ENCODE data around the gene IL24.
"Not testable (repeated sequence)": the region's sequence is repeated elsewhere in the genome, so short reads cannot be mapped to it uniquely, and the experiment has no call there.

IL24 gene

DNA sequence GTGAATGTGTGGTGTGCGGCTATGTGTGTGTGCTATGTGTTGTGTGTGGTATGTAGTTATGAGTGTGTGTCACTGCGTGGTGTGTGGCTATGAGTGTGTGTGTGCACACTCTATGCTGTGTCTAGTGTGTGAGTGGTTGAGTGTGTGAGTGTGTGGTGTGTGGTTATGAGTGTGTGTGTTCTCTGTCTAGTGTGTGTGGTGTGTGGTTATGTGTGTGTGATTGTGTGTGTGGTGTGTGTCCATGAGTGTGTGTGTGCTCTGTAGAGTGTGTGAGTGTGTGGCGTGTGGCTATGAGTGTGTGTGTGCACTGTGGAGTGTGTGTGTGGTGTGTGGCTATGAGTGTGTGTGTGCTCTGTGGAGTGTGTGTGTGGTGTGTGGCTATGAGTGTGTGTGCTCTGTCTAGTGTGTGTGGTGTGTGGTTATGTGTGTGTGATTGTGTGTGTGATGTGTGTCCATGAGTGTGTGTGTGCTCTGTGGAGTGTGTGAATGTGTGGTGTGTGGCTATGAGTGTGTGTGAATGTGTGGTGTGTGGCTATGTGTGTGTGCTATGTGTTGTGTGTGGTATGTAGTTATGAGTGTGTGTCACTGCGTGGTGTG, 26.8 kb downstream of the IL24 start:
- peak; percentile 0 for ATAC-seq

DNA sequence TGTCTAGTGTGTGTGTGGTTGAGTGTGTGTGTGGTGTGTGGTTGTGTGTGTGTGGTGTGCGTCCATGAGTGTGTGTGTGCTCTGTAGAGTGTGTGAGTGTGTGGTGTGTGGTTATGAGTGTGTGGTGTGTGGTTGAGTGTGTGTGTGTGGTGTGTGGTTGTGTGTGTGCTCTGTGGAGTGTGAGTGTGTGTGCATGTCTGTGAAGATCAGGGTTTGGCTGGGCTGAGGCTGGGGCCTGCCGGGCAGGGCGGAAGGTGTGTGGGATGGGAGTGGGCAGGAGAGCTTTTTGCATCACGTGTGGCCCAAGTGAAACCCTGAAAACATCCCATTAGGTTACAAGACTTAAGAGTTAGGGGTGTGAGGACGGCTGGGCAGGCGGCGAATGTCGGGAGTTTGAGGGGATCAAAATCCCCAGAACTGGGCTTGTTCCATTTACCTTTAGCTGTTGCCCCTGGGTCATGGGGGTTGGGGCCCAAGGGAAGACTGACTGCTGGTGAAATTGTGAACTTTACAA, 27.4 kb downstream of the IL24 start:
- DNase-seq (ENCODE audit: low spot score in 2 of 2) (peak in 1 of 2 donors; percentile 68), ATAC-seq (peak; percentile 22)
- no peak overlapping the region for H3K27ac Mint-ChIP-seq

More for the DNA sequence above, 26.8 kb downstream of the IL24 start:
- not testable (repeated sequence) for DNase-seq (ENCODE audit: low spot score in 2 of 2); H3K27ac Mint-ChIP-seq; H3K9me3 Mint-ChIP-seq; H3K4me3 Mint-ChIP-seq; H3K36me3 Mint-ChIP-seq
- H3K4me1 Mint-ChIP-seq: peaks cover 31% of the 10 kb centered on the region

DNA sequence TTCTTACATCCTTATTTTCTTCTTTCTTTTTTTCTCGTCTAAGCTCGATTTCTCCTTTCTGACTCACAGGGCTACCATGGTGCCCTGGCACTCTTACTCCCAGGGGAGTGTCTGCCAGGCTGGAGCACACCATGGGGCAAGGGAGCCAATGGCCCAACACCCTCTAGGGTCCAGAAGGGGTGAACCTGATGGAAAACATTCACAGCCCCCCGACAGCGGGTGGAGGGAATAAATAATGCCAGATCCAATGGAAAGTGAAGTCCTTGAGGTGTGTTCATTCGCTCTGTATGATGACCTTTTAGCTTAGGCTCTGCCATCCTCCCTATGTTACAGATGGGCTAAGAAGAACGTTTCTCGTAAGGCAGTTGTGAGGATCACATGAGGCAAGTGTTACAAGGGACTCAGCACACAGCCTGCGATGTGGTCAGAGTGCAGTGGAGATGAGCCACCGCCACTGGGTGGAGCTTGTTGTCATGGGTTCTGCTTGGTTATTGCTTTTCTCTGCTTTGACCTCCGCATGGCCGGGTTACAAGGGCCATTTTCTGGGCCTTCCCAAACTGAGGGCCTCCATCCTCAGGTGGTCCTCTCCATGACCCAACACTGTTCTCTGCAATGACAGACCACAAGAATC, 28.0 kb downstream of the IL24 start:
- Mint-ChIP-seq H3K36me3 (peaks cover 12% of the 10 kb centered on the region), H3K27ac (no peak overlapping the region), H3K4me3 (no peak overlapping the region), H3K4me1 (peaks cover 33% of the 10 kb centered on the region), H3K9me3 (no peaks in the 10 kb centered on the region)
- peak; percentile 89 for ATAC-seq
- peak; percentile 49 to 81 for DNase-seq (ENCODE audit: low spot score in 2 of 2)

More for the DNA sequence above, 27.4 kb downstream of the IL24 start:
- peaks cover 8% of the 10 kb centered on the region for H3K36me3 Mint-ChIP-seq
- H3K4me3 Mint-ChIP-seq: no peak overlapping the region
- no peaks in the 10 kb centered on the region for H3K9me3 Mint-ChIP-seq
- H3K4me1 Mint-ChIP-seq: peaks cover 33% of the 10 kb centered on the region

DNA sequence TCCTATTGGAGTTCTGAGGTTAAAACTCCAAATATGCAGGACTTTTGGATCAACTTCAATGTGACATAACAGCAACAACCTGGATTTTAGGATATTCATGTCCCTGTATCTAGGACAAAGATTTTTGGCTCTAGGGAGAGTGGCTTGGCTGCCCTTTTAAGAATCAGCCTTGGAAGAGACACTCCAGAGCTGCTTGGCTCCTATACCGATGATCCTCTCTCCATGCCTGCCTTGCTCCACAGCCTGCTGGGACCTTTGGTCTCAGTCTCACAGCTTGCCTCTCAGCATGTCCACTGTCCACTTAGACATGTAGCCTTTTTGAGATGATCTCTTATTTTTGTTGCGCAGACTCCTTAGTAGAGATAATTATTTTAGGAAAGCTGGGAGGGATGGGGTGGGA, 29.0 kb downstream of the IL24 start:
- DNase-seq (ENCODE audit: low spot score in 2 of 2) (no peak), ATAC-seq (no peak)
- Mint-ChIP-seq H3K9me3 (no peaks in the 10 kb centered on the region), H3K27ac (no peak overlapping the region), H3K36me3 (peaks cover 11% of the 10 kb centered on the region), H3K4me3 (no peak overlapping the region), H3K4me1 (peaks cover 33% of the 10 kb centered on the region)

DNA sequence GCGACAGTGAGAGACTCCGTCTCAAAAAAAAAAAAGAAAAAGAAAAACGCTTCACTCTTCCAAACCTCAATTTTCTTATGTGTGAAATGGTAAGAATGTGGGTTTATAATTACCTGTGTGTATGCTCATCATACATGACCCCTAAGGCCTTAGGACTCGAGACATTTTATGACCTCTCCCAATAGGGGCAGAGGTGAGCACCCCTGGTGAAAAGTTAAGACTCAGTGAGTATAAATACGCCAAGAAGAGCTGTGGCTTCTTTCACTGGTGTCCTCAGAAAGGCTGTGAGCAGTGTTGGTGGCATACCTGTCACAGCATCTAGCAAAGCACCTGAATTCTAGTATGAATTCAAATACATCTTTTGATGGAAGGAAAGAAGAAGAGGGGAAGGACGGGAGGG, 32.3 kb downstream of the IL24 start:
- peak overlapping the region; percentile 98 for H3K27ac Mint-ChIP-seq
- DNase-seq (ENCODE audit: low spot score in 2 of 2) (no peak), ATAC-seq (no peak)
- peak overlapping the region; percentile 70 for H3K4me3 Mint-ChIP-seq
- H3K9me3 Mint-ChIP-seq: no peaks in the 10 kb centered on the region
- H3K36me3 Mint-ChIP-seq: peaks cover 11% of the 10 kb centered on the region
- peaks cover 53% of the 10 kb centered on the region for H3K4me1 Mint-ChIP-seq

DNA sequence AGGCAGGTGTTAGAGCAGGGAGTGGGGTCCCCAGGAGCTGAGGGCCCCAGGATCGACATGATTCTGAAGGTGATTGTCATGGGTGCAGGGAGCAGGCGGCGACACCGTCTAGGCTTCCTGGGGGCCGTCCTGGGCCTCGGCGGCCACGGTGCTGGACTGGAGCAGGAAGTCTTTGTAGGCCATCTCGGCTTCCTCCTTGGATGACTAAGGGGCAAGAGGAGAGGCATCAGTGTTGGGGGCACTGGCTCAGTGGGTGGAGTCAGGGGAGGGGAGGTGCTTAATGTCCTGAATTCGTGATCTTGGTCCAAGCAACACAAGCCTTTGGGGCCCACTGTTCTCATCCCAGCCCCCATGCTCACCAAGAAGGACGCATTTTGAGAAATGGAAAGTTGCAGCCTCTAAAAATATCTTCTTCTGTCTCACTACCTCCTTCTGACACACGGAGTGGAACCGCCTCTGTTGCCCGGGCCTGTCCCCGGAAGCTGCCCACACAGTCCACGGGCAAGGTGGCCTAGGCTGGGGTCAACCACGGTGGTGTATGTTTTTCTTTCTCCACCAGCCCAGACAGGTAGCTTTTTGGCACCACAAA, 33.1 kb downstream of the IL24 start:
- ATAC-seq (peak; percentile 86), DNase-seq (ENCODE audit: low spot score in 2 of 2) (peak; percentile 44 to 81)
- peak overlapping the region; percentile 70 for H3K4me3 Mint-ChIP-seq
- peaks cover 53% of the 10 kb centered on the region for H3K4me1 Mint-ChIP-seq
- no peaks in the 10 kb centered on the region for H3K9me3 Mint-ChIP-seq
- peak overlapping the region; percentile 98 for H3K27ac Mint-ChIP-seq
- H3K36me3 Mint-ChIP-seq: peaks cover 11% of the 10 kb centered on the region

DNA sequence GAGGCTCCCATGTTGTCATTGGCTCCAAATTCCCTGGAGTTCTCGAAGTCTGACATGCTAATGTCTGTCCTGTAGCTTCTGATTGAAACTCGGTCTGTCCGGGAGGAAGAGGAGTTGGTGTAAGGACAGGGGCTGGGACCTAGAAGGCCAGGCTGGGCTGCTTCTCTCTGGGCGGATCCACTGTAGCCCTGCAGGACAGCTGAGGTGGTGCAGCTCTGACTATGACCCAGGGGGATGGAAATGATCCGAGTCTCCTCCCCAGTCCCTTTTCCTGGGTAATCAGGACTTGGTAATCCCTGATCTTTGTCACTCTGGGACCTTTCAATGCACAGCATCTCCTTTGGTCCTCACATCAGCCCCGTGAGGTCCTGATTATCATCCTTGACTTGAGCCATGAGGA, 34.5 kb downstream of the IL24 start:
- peak overlapping the region; percentile 70 for H3K4me3 Mint-ChIP-seq
- no peaks in the 10 kb centered on the region for H3K9me3 Mint-ChIP-seq
- peaks cover 11% of the 10 kb centered on the region for H3K36me3 Mint-ChIP-seq
- peak overlapping the region; percentile 98 for H3K27ac Mint-ChIP-seq
- ATAC-seq (no peak), DNase-seq (ENCODE audit: low spot score in 2 of 2) (no peak)
- H3K4me1 Mint-ChIP-seq: peaks cover 53% of the 10 kb centered on the region

DNA sequence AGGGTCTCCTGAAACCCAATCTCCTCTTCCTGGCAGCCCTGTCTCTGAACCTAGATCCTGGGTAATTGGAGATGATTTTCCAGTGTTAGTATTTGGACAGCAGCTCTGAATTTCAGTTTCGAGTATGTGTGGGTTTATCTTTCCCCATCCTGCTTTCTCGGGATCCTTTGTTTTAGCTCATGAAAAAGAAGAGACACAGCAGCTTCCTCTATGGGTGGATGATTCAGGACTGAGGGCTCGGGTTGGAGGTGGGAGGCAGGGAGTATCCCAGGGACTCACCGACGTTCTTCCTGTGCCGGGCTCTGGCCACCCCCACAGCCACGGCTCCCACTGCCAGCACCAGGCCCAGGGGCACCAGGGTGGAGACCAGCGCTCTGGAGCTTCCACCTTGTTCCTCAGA, 34.9 kb downstream of the IL24 start:
- Mint-ChIP-seq H3K4me1 (peaks cover 53% of the 10 kb centered on the region), H3K4me3 (no peak overlapping the region), H3K36me3 (peaks cover 11% of the 10 kb centered on the region), H3K27ac (peak overlapping the region; percentile 98), H3K9me3 (no peaks in the 10 kb centered on the region)
- ATAC-seq (no peak), DNase-seq (ENCODE audit: low spot score in 2 of 2) (no peak)

DNA sequence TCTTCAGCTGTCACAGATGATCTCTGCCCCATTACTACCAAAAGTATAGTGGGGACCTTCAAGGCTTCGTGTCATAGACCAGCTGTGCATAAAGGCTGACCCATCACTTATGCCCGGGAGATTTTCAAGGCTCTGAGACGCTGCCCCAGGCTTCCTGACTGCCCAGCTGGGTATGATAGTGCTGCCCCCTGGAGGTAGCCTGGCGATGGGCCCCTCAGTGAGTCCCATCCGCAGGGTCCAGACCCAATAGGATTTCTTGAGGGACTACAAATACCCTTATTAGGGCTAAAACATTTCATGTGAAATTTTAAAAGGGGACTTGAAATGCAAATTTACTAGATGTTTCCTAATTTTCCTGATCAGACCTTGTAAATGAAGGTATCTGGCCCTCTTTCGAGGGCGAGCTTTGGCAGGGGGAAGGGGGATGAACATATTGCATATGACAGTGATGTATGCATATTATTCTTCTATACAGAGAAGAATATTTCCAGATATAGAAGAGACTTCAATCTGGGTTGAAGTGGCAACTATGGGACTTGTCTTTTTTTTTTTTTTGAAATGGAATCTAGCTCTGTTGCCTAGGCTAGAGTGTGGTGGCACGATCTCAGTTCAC, 36.2 kb downstream of the IL24 start:
- Mint-ChIP-seq H3K4me3 (no peak overlapping the region), H3K4me1 (peaks cover 43% of the 10 kb centered on the region), H3K9me3 (no peaks in the 10 kb centered on the region), H3K36me3 (peaks cover 11% of the 10 kb centered on the region), H3K27ac (peak overlapping the region; percentile 98)
- ATAC-seq: peak; percentile 52
- peak; percentile 66 to 82 for DNase-seq (ENCODE audit: low spot score in 2 of 2)

DNA sequence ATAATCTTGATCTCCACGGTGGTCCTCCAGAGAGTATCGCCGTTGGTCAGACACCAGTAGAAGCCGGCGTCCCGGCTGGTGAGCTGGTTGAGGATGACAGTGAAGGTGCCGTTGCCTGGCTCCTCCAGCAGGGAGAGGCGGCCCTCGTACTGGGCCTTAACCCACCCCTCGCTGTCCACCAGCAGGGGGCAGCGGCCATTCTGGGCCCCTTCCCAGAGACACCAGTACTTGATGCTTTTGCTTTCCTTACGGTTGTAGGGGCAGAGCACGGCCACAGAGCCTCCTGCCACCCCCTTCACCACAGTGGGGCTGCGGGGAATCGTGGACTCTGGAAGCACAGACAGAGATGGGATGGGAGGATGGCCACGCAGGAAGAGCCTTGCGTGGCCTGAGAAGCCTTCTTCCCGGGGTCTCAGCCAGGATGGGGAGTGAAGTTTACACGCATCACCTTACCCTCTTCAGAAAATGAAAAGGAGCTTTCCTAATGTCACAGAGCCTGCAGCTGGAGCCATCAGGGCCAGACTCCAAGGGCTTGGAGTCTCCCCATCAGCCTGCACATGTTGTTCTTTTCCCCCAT, 38.3 kb downstream of the IL24 start:
- H3K4me3 Mint-ChIP-seq: no peak overlapping the region
- peak overlapping the region; percentile 74 for H3K27ac Mint-ChIP-seq
- peak in 1 of 2 donors; percentile 72 for DNase-seq (ENCODE audit: low spot score in 2 of 2)
- no peaks in the 10 kb centered on the region for H3K9me3 Mint-ChIP-seq
- ATAC-seq: peak; percentile 63
- H3K4me1 Mint-ChIP-seq: peaks cover 30% of the 10 kb centered on the region
- no peaks in the 10 kb centered on the region for H3K36me3 Mint-ChIP-seq

DNA sequence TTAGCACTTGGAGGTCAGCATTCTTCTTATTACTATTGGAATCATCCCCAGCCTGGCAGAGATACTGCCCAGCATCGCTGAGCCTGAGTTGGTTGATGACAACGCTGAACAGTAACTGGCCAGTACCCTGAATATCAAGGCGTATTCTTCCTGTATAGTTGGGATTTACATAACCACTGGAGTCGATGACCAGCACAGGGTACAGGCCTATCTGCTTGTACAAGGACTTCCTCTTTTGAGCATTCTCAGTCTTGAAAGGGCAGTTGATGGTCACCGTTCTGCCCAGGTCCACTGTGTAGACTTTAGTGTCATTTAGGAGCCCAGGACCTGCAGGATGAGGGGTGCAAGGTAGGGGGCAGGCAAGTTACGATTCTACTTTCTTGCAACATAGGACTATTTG, 40.2 kb downstream of the IL24 start:
- ATAC-seq: no peak
- no peak for DNase-seq (ENCODE audit: low spot score in 2 of 2)
- H3K4me3 Mint-ChIP-seq: no peak overlapping the region
- no peak overlapping the region for H3K27ac Mint-ChIP-seq
- peaks cover 11% of the 10 kb centered on the region for H3K4me1 Mint-ChIP-seq
- no peaks in the 10 kb centered on the region for H3K36me3 Mint-ChIP-seq
- H3K9me3 Mint-ChIP-seq: no peaks in the 10 kb centered on the region

DNA sequence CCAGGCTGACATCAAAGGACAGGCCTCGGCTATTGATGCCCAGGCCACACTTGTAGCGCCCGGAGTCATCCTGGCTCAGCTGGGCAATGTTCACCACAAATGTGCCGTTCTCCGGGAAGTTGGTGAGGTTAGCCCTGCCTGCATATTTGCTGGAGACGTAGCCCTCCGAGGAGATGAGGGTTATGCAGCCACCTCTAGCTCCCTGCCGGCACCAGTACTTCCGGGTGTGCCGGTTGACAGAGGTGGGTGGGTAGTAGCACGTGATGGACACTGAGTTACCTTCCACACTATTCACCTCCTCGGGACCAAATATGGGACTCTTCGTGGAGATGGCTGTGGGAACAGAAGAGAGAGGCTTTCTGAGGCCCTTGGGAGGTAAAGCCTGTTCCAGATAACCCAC, 41.9 kb downstream of the IL24 start:
- Mint-ChIP-seq H3K27ac (no peak overlapping the region), H3K9me3 (no peaks in the 10 kb centered on the region), H3K4me1 (peaks cover 6% of the 10 kb centered on the region), H3K4me3 (no peak overlapping the region), H3K36me3 (no peaks in the 10 kb centered on the region)
- DNase-seq (ENCODE audit: low spot score in 2 of 2) (no peak), ATAC-seq (no peak)

DNA sequence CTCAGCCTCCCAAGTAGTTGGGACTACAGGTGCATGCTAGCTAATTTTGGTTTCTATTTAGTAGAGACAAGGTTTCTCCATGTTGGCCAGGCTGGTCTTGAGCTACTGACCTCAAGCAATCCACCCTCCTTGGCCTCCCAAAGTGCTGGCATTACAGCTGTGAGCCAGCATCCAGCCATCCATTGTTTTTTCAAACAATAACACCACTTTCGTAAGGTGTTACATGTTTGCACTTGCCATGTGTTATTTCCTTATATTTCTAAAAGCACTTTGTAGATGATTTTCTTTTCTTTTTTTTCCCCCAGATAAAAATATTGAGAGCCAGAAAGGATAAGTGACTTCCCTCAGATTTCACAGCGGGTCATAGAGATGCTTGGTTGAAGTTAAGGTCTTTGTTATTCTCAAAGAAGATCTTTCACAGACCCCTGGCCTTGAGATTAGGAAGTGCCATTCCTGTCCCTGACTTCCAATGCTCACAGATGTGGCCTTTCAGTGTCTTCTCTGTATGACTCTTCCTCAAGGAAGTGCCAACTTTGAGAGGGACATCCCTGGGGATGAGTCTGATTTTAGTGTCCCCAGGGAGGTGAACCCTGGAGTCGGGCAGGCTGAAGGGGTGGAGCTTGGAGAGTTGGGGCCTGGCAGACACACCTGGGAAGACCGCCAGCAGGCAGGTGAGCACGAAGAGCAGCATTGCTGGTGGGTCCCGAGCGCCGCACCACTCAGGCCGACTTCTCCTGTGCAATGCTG, 42.8 kb downstream of the IL24 start:
- DNase-seq (ENCODE audit: low spot score in 2 of 2) (no peak), ATAC-seq (no peak)
- H3K9me3 Mint-ChIP-seq: no peaks in the 10 kb centered on the region
- H3K27ac Mint-ChIP-seq: no peak overlapping the region
- no peak overlapping the region for H3K4me3 Mint-ChIP-seq
- peaks cover 12% of the 10 kb centered on the region for H3K4me1 Mint-ChIP-seq
- H3K36me3 Mint-ChIP-seq: no peaks in the 10 kb centered on the region

DNA sequence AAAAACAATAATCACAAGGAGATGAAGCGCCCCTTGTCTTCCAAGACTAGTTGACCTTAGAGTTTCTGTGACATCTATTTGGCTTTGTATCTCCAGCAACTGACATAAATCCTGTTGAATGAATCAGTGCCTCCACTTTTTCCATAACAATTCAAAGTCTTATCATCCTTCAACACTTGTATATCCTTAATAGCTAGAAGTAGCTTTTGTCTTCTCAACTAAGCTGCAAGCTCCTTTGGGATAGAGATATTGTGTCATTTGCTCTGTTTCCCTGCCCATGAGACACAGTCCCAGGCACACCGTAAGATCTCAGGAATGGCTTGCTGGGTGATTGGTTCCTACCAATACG, 43.3 kb downstream of the IL24 start:
- H3K9me3 Mint-ChIP-seq: no peaks in the 10 kb centered on the region
- ATAC-seq (no peak), DNase-seq (ENCODE audit: low spot score in 2 of 2) (no peak)
- no peaks in the 10 kb centered on the region for H3K36me3 Mint-ChIP-seq
- peaks cover 16% of the 10 kb centered on the region for H3K4me1 Mint-ChIP-seq
- peak overlapping the region; percentile 23 for H3K27ac Mint-ChIP-seq
- no peak overlapping the region for H3K4me3 Mint-ChIP-seq

All from stimulated activated effector memory CD8-positive, alpha-beta T cell treated with anti-CD3 and anti-CD28 coated beads, Interleukin-12 subunit alpha, Interleukin-12 subunit beta, amount 100 ng/mL, for 72 hours (primary cell).